ENCODE measurements around the gene MUC12.
"Not testable (repeated sequence)": the region's sequence is repeated elsewhere in the genome, so short reads cannot be mapped to it uniquely, and the experiment has no call there.

The MUC12 gene

DNA sequence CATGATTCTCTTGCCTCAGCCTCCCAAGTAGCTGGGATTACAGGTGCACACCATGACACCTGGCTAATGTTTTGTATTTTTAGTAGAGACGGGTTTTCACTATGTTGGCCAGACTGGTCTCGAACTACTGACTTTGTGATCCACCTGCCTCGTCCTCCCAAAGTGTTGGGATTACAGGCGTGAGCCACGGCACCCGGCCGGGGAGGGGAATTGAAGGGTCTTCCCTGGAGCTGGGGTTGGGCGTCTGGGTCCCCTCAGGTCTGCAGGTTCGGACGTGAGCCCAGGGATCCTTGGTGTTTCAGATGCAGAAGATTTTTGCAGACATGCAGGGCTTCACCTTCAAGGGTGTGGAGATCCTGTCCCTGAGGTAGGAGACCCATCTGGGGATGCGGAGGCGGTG is 6.0 kb upstream of the MUC12 start:
- no peak for DNase-seq

DNA sequence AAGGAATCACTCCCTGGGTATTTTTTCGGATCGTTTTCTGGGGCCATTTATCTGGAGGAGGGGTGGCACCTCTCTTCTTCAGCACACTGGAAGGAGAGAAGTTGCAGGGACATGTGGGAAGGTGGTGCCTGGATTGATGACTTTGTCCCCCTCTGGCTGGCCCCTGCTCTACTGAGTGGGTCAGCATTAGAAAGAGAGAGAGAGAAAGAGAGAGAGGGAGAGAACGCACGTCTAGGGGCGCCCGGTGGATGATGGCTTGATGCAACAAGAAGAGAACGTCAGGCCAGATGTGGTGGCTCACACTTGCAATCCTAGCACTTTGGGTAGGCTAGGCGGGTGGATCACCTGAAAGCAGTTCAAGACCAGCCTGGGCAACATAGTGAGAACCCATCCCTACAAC is 5.5 kb upstream of the MUC12 start:
- no peak for DNase-seq

DNA sequence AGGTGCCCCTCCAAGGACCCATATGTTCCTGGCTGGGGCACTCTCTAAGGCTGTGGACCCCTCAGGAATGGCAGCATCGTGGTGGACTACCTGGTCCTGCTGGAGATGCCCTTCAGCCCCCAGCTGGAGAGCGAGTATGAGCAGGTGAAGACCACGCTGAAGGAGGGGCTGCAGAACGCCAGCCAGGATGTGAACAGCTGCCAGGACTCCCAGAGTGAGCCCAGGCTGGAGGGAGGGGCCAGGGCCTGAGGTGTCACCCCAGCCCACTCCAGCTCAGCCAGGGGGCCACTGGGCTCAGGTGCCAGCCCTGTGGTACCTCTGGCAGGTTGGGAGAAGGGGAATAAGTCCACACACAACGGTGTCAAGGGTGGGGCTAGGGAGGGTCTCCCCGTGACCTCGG is 4.7 kb upstream of the MUC12 start:
- DNase-seq: no peak

DNA sequence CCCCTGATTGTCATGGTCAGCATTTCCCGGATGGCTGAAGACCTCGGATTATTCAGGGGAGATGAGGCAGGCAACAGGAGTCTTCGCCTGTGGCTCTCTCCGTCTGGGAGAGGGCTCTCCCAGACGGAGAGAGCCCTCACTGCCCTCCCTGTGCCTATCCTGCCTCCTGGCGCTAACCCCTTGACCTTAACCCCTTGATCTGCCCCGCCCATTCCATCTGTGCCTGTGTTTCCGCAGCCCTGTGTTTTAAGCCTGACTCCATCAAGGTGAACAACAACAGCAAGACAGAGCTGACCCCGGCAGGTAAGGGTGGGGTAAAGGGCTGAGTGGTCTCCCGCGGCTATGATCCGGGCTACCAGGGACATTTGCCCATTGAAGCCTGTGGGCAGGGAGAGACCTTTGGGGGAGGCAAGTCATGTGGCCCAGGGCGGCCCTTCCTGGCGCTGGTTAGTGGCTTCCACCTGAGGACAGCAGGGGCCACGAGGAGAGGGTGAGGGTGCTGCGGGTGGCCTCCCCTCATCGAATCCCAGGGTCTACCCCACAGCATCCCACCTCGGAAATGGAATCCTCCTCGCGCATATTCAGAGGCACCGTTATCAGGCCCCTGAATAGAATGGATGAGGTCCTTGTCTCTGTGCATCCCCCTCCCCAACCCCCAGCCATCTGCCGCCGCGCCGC is 4.2 kb upstream of the MUC12 start:
- DNase-seq: no peak

DNA sequence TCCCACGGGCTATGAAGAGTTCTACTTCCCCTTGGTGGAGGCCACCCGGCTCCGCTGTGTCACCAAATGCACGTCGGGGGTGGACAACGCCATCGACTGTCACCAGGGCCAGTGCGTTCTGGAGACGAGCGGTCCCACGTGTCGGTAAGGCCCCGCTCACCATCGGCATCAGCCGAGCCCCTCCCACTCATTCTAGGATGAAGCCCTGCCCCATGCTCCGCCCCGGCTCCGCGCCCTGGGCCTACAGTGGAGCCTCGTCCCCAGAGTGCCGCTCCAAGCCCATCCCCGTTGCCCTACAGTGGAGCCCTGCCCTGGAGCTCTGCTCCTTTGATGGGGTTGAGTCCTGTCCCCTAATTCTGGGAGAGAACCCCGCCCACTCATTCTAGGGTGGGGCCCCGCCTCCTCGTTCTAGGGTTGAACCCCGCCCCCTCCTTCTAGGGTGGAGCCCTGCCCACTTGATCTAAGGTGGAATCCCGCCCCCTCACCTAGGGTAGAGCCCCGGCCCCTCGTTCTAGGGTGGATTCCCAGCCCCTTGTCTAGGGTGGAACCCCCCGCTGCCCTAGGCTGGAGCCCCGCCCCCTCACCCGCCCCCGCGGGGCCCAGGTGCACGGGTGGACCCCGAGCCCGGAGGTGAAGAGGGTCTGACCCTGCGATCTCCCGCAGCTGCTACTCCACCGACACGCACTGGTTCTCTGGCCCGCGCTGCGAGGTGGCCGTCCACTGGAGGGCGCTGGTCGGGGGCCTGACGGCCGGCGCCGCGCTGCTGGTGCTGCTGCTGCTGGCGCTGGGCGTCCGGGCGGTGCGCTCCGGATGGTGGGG is 3.4 kb upstream of the MUC12 start:
- peak; percentile 87 for DNase-seq

DNA sequence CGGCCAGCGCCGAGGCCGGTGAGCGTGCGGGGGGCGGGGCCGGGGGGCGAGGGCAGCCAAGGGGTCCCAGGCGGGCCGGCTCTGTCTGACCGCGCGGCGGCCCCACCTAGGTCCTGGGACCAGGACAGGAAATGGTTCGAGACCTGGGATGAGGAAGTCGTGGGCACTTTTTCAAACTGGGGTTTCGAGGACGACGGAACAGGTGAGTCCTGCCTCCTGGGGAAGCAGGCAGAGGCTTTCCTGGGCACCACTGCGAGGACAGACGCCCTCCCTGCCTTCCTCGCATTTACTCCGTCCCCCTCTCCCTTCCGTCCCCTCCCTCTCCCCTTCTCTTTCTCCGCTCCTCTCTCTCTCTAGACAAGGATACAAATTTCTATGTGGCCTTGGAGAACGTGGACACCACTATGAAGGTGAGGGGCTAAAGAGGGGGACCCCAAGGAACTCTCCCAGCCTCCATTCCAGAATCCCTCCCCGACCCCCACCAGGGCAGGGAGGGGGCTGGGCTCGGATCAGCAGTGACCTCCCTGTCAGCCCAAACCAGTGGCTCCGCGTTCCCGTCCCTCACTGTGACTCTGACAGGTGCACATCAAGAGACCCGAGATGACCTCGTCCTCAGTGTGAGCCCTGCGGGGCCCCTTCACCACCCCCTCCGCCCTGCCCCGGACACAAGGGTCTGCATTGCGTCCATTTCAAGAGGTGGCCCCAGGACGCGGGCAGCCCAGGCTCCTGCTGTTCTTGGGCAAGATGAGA is 2.6 kb upstream of the MUC12 start:
- DNase-seq: no peak

DNA sequence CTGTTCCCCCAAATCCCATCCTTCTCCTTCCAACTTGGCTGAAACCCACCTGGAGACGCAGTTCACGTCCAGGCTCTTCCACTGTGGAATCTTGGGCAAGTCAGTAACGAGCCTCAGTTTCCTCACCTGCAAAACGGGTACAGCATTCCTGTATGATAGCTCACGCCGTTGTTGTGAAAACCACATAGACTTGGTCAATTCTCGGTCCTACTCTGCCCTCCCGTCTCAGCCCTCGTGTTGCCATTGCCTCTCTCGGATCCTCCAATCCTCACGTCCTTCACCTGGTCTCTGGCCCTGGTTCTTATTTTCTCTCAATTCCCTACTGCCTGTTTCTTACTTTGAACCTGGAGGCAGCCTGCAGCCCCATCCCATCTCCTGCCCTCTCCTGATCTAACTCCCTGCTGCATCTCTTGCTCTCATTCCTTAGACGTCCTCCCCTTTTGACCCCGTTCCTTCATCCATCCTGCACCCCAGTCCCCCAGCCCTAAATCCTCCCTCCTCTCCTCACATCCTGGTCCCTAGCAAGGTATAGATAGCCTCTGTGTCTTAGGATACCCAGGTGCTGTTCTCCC is 2.0 kb upstream of the MUC12 start:
- DNase-seq: no peak

DNA sequence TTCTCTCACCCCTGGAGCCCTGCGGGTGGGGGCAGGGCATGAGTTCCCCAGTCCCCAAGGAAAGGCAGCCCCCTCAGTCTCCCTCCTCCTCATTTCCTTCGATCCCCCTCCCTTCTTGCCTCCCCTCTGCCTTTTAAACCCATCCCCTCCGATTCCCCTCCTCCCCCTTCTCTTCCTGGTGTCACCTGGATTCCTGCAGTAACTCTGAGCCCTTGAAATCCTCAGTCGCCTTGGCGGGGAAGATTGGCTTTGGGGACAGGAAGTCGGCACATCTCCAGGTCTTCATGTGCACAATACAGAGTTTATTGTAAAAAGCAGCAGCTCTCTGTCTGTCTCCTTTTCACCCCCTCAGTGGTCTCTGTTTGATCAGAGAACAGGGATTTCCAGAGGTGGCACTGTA is 1.3 kb upstream of the MUC12 start:
- no peak for DNase-seq

DNA sequence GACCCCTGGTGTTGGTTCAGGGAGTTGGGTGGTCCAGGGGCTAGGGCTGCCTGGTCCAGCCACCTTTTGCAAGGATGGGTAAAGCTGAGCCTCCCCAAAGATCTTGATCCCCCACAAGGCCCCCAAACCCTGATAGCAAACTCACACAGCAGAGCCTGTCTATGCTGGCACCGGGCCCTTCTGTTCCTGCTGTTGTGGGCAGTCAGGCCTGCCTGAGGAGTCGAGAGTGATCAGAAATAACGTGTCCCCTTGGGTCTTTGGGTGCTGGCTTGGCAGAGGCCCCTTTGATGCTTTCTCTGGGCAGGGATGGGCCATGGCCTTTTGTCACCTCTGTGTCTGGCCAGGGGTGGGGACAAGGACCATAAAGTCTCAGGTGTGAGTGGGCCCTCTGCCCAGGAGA is 715 bp upstream of the MUC12 start:
- DNase-seq: no peak

DNA sequence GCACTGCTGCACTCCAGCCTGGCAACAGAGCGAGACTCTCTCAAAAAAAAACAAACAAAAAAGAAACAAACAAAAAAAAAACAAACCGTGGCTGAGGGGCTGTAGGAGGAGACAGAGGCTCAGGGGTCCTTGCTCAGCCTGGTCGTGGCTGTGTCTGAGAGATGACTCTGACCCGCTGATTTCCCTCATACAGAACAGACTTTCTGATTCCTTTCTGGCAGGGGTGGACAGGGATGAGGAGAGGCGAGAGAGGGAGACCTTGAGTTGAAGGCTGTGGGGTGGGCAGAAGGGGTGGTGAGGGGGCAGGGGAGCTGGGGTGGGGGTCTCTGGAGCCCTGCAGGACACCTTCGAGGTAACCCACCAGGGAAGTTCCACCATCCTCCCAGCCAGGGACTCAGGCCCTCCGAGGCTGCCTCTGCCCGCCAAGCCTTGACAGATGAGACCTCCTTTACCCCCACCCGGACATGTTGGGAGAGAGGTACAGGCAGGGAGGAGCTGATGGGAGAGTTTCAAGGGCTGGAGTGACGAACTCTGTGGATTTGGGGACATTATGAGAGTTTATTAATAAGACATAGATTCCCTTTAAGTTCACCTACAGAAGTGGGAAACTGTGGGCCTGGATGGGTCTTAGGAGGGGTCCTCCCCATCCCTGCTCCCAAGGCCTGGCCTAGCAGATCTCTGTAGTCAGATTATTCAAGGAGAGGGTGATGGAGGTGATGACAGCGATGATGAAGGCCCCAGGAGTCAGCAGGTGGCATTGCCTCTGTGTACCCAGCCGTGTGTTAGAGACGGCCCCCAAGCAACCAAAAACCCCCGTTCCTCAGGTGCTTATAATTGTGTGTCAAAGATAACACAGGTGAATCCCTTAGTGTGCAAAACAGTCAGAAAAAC is 2.0 kb downstream of the MUC12 start:
- no peak for DNase-seq

DNA sequence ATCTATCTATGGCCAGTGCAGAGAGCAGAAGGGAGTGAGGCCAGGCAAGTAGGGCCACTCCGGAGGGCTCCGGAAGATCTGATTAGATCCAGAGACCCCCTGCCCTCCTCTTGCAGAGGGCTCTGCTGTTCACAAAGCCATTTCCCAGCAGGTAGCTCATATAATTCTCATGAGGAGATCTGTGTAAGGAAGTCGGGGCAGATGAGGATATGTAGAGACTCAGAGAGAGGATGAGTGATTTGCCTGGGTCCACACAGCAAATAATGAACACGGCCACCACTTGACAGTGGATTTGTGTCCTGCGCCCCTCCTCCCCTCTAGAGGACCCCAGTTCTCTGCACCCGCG is 2.6 kb downstream of the MUC12 start:
- no peak for DNase-seq

DNA sequence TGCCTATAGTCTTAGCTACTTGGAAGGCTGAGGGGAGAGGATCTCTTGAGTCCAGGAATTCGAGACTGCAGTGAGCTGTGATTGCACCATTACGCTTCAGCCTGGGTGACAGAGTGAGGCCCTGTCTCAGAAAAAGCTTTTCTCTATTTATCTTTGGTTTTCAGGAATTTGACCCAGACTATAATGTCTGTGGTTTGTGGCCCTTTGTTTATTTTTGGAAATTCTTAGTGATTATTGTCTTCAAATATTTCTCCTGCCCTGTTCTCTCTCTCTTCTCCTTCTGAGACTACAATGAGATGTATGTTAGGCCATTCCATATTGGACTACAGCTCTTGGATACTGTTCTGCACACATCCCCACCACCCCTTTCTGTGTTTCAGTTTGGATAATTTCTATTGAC is 4.7 kb downstream of the MUC12 start:
- no peak for DNase-seq

DNA sequence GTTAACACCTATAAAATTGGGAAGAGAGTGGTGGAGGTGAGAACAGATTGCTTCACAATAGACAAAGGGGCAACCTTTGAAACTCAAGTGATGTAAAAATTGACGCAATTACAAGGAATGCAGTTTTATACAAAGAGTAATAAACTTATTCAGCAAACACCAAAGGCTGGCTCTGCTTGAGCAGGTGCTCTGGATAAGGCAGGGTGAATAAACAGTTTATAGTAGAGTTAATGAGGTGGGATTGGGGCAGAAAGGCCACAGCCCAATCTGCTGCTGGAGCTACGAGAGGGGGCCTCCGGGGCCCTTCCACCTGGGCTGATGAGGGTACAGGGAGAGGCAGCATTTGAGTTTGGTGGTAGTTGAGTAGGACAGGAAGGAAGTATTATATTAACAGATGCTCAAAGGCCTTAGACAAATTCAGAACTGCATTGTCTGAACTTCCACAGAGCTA is 6.0 kb downstream of the MUC12 start:
- DNase-seq: no peak

DNA sequence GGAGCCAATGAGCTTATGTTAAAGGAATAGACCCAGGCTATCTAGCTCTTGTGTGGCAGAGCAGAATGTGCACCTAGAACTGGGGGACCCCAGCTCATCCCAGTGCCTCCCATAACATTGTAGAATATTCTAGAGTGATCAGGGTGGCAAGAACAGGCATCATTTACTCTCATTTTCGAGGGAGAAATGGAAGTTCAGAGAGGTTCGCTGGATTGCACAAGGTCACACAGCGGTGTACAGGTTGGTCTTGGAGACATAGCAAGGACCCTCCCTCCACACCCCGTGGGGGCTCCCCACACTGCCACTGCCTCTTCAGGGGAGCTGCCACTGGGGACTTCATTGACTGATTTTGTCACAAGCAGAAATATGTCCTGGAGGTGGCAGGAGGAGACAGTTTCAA is 8.9 kb downstream of the MUC12 start:
- DNase-seq: no peak

DNA sequence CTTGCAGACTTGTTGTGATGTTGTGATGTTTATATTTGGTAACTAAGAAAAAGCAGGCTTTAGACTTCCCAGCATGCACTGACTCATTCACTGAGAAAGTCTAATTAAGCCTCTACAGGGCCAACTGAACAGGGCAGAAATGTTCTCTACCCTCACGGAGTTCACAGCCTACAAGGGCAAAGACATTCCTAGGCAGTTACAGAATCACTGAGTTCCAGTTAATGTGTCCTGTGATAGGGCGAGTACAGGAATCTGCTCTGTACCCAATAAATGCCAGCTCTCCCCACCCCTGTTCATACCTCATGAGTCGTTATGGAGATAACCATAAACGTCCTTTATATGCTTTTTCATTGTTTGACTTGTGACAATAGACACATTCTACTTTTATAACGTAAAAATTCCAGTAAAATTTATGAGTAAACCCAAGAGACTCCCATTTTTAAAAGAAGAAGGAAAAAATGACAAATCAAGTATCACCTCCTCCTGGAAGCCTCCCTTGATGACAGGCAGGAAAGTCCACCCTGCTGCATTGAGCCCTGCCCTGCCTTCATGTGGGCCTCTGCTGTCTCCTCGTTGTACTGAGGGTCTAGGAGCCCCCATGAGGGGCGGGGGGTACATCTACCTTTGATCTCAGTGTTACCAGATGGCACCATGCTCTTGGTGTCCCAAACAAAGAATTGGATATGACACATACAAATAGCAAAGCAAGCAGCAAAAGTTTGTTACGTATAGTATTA is 14.3 kb downstream of the MUC12 start:
- DNase-seq: no peak

DNA sequence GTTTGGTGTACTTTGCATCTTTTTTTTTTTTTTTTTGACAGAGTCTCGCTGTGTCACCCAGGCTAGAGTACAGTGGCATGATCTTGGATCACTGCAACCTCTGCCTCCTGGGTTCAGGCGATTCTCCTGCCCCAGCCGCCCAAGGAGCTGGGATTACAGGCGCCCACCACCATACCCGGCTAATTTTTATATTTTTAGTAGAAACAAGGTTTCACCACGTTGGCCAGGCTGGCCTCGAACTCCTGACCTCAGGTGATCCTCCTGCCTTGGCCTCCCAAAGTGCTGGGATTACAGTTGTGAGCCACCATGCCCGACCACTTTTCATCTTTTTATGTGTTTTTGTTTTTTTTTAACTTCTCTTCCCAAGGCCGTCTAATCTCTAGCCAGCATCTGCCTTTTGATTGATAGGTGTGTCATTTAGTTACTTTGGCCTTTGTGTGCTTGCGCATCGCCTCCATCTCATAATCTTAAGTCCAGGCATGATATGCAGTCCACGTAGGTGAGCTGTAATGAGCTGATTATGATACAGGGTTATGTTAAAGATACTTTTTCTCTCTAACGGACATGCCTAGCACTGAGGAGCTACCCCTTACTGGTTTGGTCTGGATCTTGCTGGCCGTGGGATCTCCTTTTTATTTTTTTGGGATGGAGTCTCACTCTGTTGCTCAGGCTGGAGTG is 15.0 kb downstream of the MUC12 start:
- DNase-seq: not testable (repeated sequence)

DNA sequence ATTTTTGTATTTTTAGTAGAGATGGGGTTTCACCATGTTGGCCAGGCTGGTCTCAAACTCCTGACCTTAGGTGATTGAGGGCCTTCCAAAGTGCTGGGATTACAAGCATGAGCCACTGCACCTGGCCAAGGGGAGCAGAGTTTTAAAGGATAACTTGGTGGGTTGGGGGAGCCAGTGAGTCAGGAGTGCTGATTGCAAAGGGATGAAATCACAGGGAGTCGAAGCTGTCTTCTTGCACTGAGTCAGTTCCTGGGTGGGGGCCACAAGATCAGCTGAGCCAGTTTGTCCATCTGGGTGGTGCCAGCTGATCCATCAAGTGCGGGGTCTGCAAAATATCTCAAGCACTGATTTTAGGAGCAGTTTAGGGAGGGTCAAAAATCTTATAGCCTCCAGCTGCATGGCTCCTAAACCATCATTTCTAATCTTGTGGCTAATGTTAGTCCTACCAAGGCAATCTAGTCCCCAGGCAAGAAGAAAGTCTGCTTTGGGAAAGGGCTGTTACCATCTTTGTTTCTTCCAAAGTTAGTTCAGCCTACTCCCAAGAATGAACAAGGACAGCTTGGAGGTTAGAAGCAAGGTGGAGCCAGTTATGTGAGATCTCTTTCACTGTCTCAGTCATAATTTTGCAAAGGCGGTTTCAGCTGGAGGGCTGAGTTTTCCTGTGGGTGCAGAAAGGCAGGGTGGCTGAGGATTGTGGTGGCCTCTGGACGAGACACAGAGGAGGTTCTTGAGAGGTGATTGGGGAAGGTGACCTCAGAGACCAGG is 15.8 kb downstream of the MUC12 start:
- not testable (repeated sequence) for DNase-seq

DNA sequence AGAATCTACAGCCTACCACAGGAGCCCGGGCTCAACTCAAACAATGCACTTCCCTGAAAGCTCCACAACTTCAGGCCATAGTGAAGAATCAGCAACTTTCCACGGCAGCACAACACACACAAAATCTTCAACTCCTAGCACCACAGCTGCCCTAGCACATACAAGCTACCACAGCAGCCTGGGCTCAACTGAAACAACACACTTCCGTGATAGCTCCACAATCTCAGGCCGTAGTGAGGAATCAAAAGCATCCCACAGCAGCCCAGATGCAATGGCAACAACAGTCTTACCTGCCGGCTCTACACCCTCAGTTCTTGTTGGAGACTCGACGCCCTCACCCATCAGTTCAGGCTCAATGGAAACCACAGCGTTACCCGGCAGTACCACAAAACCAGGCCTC is 22.3 kb downstream of the MUC12 start:
- no peak for DNase-seq

DNA sequence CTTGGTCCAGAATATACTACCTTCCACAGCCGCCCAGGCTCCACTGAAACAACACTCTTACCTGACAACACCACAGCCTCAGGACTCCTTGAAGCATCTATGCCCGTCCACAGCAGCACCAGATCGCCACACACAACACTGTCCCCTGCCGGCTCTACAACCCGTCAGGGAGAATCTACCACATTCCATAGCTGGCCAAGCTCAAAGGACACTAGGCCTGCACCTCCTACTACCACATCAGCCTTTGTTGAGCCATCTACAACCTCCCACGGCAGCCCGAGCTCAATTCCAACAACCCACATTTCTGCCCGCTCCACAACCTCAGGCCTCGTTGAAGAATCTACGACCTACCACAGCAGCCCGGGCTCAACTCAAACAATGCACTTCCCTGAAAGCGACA is 22.9 kb downstream of the MUC12 start:
- not testable (repeated sequence) for DNase-seq

DNA sequence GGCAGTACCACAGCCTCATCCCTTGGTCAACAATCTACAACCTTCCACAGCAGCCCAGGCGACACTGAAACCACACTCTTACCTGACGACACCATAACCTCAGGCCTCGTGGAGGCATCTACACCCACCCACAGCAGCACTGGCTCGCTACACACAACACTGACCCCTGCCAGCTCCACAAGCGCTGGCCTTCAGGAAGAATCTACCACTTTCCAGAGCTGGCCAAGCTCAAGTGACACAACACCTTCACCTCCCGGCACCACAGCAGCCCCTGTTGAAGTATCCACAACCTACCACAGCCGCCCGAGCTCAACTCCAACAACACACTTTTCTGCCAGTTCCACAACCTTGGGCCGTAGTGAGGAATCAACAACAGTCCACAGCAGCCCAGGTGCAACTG is 25.3 kb downstream of the MUC12 start:
- not testable (repeated sequence) for DNase-seq

All from hematopoietic multipotent progenitor cell treated with erythropoietin and hydrocortisone succinate and interleukin-3 and kit ligand, for 4 days (in vitro differentiated cells).